Colonic mucosa (tissue), 4 donors: ENCODE measurements around the gene B3GNT9. TPM values are rescaled to one million over a fixed set of nuclear protein-coding genes. Genes with fewer than 3 reads are reported as not detected.

Experiments used
- DNase-seq: peaks from one replicate; pipeline ENCODE4 v3.0.0-alpha.2; 2020
- H3K27ac ChIP-seq: fragments of 200-600 bp; one replicate; pipeline ENCODE4 v1.8.0; 2021
- H3K27me3 ChIP-seq: fragments of 200-600 bp; one replicate; pipeline ENCODE4 v1.8.0; 2021
- H3K36me3 ChIP-seq: fragments of 200-600 bp; one replicate; pipeline ENCODE4 v1.8.0; 2021
- H3K4me1 ChIP-seq: fragments of 200-600 bp; one replicate; pipeline ENCODE4 v1.8.0; 2021; ENCODE audit warnings: mild to moderate bottlenecking
- H3K4me3 ChIP-seq: fragments of 200-600 bp; one replicate; pipeline ENCODE4 v1.8.0; 2021
- H3K9ac ChIP-seq, 2 donors: one replicate each; pipeline ENCODE4 v1.7.0; 2013; ENCODE audit warnings: control low read depth in 2 of 2, low read depth in 2 of 2, low read length in 2 of 2
- H3K9me3 ChIP-seq: fragments of 200-600 bp; one replicate; pipeline ENCODE4 v1.8.0; 2021
- intact Hi-C: fragments of 100-400 bp; cut with DNase I; formaldehyde crosslinking; loops from one replicate; pipeline ENCODE4 v1.14.1; 2022
- total RNA-seq, 2 donors: library from RNA; stranded (reverse); fragmentation: NEBNext Ultra II Directional in 1 of 2; extraction: Animal tissue kit (Norgen Biotek cat#: 25700) in 1 of 2; gene quantifications; one replicate each; pipeline ENCODE4 v1.2.1, GENCODE V29; 2021
- TF ChIP-seq, protein P1 (sequence below): fragments of 200-600 bp; IDR thresholded peaks from one replicate; pipeline ENCODE4 v1.8.0; 2022; ENCODE audit warnings: antibody characterized with exemption, mild to moderate bottlenecking
- donor health status: healthy.
- donor health status: DM: no; HTN: no; CAD: no.
- donor health status: DM: no; HTN: no; CAD: no.

B3GNT9 gene
- total RNA-seq, 2 donors from 2014 or later, result 4.4 to 4.9 TPM

DNA sequence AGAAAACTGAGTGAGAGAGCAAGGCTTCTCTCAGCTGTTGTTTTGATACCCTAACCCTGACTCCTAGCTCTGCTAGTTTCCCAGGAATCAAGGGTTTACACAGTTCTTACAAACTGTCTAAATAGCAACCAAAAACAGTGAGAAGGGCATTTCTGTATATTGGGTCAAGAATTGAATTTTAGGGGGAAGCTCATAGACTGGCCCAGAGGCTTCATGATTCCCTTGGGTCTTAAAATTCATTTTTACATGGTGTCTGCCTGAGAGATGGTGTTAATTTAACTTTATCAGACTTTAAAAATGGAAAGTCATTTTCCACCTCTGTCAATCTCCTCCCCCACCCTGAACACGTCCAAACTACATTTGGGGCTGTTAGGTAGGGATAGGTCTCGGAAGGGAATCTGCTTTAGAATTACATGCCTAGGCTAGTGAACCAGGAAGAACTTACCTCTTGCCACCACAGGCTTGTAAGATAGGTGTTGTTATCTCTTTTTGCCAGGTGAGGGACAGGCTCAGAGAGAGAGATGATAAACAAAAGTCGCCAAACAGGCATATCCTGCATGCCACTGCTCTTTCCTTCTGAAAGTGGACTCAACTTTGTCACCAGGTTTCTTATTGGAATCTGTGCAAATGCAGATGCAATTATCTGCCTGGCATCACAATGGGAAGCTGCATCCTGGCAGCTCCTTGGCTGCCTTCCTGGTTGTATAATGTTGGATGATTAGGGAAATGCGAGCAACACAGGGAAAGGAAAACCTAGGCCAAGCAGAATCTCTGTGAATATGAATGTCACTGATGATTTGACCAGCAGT is 38.0 kb downstream of the B3GNT9 start:
- TF ChIP-seq, protein P1, sequence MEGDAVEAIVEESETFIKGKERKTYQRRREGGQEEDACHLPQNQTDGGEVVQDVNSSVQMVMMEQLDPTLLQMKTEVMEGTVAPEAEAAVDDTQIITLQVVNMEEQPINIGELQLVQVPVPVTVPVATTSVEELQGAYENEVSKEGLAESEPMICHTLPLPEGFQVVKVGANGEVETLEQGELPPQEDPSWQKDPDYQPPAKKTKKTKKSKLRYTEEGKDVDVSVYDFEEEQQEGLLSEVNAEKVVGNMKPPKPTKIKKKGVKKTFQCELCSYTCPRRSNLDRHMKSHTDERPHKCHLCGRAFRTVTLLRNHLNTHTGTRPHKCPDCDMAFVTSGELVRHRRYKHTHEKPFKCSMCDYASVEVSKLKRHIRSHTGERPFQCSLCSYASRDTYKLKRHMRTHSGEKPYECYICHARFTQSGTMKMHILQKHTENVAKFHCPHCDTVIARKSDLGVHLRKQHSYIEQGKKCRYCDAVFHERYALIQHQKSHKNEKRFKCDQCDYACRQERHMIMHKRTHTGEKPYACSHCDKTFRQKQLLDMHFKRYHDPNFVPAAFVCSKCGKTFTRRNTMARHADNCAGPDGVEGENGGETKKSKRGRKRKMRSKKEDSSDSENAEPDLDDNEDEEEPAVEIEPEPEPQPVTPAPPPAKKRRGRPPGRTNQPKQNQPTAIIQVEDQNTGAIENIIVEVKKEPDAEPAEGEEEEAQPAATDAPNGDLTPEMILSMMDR, result no peak
- peak; percentile 21 for DNase-seq
- H3K4me1 ChIP-seq, result peaks cover 17% of the 10 kb centered on the region
- H3K9me3 ChIP-seq, result no peaks in the 10 kb centered on the region
- H3K27me3 ChIP-seq, result no peaks in the 10 kb centered on the region
- H3K4me3 ChIP-seq, result no peak overlapping the region
- intact Hi-C loops, result no loop called here
- no peaks in the 10 kb centered on the region for H3K36me3 ChIP-seq
- no peak overlapping the region for H3K27ac ChIP-seq
- H3K9ac ChIP-seq, result no peak overlapping the region

DNA sequence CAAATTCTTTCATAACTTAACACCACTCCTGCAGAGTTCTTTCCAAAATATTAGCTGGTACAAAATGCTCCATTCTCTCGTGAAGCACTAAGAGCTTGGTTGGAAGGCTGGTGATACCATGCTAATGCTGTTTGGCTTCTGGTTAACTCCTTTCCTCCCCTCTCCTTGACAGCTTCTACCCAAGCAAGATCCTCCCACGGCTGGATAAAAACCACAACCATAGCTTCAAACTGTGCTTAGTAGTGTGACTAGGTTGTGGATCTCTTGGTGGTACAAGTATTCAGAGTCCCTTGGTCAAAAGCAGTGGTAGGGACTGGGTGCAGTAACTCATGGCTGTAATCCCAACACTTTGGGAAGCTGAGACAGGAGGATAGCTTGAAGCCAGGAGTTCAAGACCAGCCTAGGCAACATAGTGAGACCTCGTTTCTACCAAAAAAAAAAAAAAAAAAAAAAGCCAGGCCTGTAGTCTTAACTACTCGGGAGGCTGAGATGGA is 38.8 kb downstream of the B3GNT9 start:
- H3K9ac ChIP-seq, result no peak overlapping the region
- H3K27ac ChIP-seq, result no peak overlapping the region
- peaks cover 17% of the 10 kb centered on the region for H3K4me1 ChIP-seq
- intact Hi-C loops, result no loop called here
- TF ChIP-seq, protein P1, result no peak
- H3K9me3 ChIP-seq, result no peaks in the 10 kb centered on the region
- no peaks in the 10 kb centered on the region for H3K27me3 ChIP-seq
- H3K36me3 ChIP-seq, result no peaks in the 10 kb centered on the region
- DNase-seq, result no peak
- no peak overlapping the region for H3K4me3 ChIP-seq

DNA sequence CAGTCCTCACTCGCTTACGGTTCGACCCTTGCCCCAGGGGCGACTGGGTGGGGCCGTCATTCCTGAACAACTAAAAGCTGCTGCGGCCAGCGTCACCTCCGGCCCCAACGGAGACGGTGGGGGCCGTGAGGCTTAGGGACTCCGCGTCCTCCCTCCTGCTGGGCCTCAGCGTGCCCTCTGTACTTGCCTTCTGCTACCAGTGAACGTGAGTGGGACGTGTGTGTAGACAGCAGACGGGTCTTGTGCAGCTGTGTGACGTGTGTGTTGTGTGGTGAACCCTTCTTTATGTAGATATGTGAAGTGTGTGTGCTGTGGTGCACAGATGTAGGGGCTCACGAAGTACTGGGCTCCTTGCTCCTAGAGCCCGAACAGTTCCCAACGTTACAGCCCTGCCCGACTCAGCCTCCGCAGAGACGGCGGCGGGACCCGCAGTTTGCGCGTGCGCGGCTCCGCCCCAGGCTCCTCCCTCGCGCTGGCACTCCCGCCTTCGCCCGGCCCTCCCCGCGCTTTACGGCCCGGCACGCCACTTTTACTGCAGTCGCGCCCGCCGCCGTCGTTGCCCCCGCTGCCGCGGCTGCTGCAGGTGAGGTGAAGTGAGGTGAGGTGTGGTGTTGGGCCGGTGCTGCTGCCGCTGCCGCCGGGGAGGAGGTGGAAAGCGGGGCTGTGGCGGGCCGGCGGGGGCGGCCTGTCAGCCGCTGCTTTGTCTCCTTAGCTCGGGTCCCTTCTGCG is 41.2 kb downstream of the B3GNT9 start, which contains the start of gene PHAF1:
Gene PHAF1 (plus strand): TSS at position 535 of the 729 bp plus-strand sequence. CDS start 235 bp downstream, outside the sequence.
- Histone ChIP-seq H3K4me1 (peaks cover 17% of the 10 kb centered on the region), H3K4me3 (peak within 1 kb of the TSS; percentile 89), H3K9me3 (no peaks in the 10 kb centered on the region), H3K27me3 (no peaks in the 10 kb centered on the region), H3K36me3 (no peaks in the 10 kb centered on the region), H3K27ac (peak within 1 kb of the TSS; percentile 51), H3K9ac (peak within 1 kb of the TSS; percentile 72 to 83)
- TF ChIP-seq, protein P1, result no peak
- DNase-seq, result peak; percentile 96
- intact Hi-C loops, result no loop called here

DNA sequence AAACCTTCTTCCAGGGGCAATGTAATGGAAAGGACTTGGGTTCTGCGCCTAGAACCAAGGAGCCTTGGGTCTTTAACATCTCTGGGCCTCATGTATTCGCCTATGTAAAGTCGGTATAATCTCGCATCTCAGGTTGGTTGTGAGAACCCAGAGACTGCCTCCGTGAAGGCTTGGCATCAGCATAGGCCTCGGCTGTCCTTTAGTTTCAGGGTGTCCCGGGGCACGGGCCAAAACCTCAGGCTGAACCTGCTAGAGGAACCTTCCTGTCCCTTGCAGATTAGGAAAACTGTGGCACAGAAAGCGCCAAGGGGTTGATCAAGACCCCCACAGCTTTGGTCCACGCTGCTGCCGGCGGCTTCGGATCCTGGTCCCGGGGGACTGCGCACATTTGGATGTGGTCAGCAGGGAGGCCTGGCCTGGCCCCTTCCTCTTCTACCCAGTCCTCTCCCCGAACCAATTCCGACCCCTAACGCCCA is 41.8 kb downstream of the B3GNT9 start:
- H3K4me3 ChIP-seq, result peak overlapping the region; percentile 89
- H3K36me3 ChIP-seq, result no peaks in the 10 kb centered on the region
- H3K9me3 ChIP-seq, result no peaks in the 10 kb centered on the region
- intact Hi-C loops, result no loop called here
- no peak for DNase-seq
- TF ChIP-seq, protein P1, result no peak
- H3K9ac ChIP-seq, result peak overlapping the region; percentile 72 to 83
- H3K4me1 ChIP-seq, result peaks cover 17% of the 10 kb centered on the region
- H3K27me3 ChIP-seq, result no peaks in the 10 kb centered on the region
- H3K27ac ChIP-seq, result peak overlapping the region; percentile 51

DNA sequence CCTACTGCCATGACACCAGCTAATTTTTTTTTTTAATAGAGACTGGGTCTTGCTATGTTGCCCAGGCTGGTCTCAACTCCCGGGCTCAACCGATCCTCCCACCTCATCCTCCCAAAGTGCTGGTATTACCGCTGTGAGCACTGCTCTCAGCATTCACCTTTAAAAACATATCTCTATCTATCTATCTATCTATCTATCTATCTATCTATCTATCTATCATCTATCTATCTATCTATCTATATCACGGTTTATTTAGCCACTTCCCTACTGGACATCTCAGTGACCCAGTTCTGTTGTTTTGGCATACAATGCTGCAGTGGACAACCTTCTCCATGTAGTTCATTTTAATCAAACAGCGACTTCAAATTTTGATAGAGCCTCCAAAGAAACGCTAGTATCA is 42.3 kb downstream of the B3GNT9 start:
- DNase-seq, result no peak
- Histone ChIP-seq H3K36me3 (no peaks in the 10 kb centered on the region), H3K9me3 (no peaks in the 10 kb centered on the region), H3K27ac (no peak overlapping the region), H3K4me3 (no peak overlapping the region), H3K9ac (no peak overlapping the region), H3K27me3 (no peaks in the 10 kb centered on the region), H3K4me1 (peaks cover 17% of the 10 kb centered on the region)
- TF ChIP-seq, protein P1, result no peak
- intact Hi-C loops, result no loop called here
